ENCODE measurements around the gene PLA2G6.
"Not testable (repeated sequence)": the region's sequence is repeated elsewhere in the genome, so short reads cannot be mapped to it uniquely, and the experiment has no call there.

PLA2G6 gene

GRCh38 chr22:38081941-38082828 lies 99.4 kb downstream of the PLA2G6 start:
- DNase-seq = peak; percentile 28

- no peak for DNase-seq
These were observed 100.0 kb downstream of the PLA2G6 start for GRCh38 chr22:38081636-38081940.

- DNase-seq = peak; percentile 30
These were observed 100.6 kb downstream of the PLA2G6 start for GRCh38 chr22:38080850-38081635.

GRCh38 chr22:38080474-38080849 lies 101.2 kb downstream of the PLA2G6 start:
- no peak for DNase-seq

GRCh38 chr22:38079804-38080203 lies 101.8 kb downstream of the PLA2G6 start:
- no peak for DNase-seq

- not testable (repeated sequence) for DNase-seq
These were observed 102.4 kb downstream of the PLA2G6 start for GRCh38 chr22:38079208-38079607.

- DNase-seq = no peak
These were observed 103.4 kb downstream of the PLA2G6 start for GRCh38 chr22:38078046-38078840.

GRCh38 chr22:38077595-38077994 lies 104.0 kb downstream of the PLA2G6 start:
- DNase-seq = no peak

GRCh38 chr22:38077096-38077495 lies 104.5 kb downstream of the PLA2G6 start:
- DNase-seq = no peak

- no peak for DNase-seq
These were observed 105.7 kb downstream of the PLA2G6 start for GRCh38 chr22:38075961-38076360.

- no peak for DNase-seq
These were observed 106.4 kb downstream of the PLA2G6 start for GRCh38 chr22:38075105-38075825.

GRCh38 chr22:38074181-38075104 lies 107.2 kb downstream of the PLA2G6 start:
- DNase-seq = no peak

GRCh38 chr22:38073150-38074130 lies 108.2 kb downstream of the PLA2G6 start:
- no peak for DNase-seq

GRCh38 chr22:38072322-38073149 lies 109.1 kb downstream of the PLA2G6 start:
- no peak for DNase-seq

- no peak for DNase-seq
These were observed 110.0 kb downstream of the PLA2G6 start for GRCh38 chr22:38071421-38072321.

- DNase-seq = no peak
These were observed 111.2 kb downstream of the PLA2G6 start for GRCh38 chr22:38070250-38070921.
